GM12891 (cell line): ENCODE data around the gene TWSG1.
"Not testable (repeated sequence)": the region's sequence is repeated elsewhere in the genome, so short reads cannot be mapped to it uniquely, and the experiment has no call there.

Experiments used
- DNase-seq: peaks from one replicate; pipeline ENCODE4 v3.0.0; 2011; ENCODE audit warnings: low spot score; ENCODE audit not compliant: insufficient read length
- FAIRE-seq: peaks from 2 replicates; lab custom pipeline; 2011; peaks lifted over from hg19 to GRCh38; lab: Jason Lieb, UNC
- PAX5 ChIP-seq: IDR thresholded peaks from 2 replicates; pipeline ENCODE4 v1.6.1; 2011; ENCODE audit warnings: low read length, moderate library complexity, mild to moderate bottlenecking; ENCODE audit not compliant: insufficient read depth, severe bottlenecking
- POLR2A ChIP-seq: IDR thresholded peaks from 2 replicates; pipeline ENCODE4 v1.6.1; 2011; ENCODE audit warnings: low read depth, low read length, control low read depth
- POLR2AphosphoS5 ChIP-seq: IDR thresholded peaks from 2 replicates; pipeline ENCODE4 v1.6.1; 2011; ENCODE audit warnings: low read depth, low read length, control low read depth
- POU2F2 ChIP-seq: IDR thresholded peaks from 2 replicates; pipeline ENCODE4 v1.6.1; 2011; ENCODE audit warnings: low read depth, mild to moderate bottlenecking, control low read depth, low read length, moderate library complexity
- SPI1 ChIP-seq: IDR thresholded peaks from 2 replicates; pipeline ENCODE4 v1.6.1; 2011; ENCODE audit warnings: low read depth, low read length, control low read depth
- TAF1 ChIP-seq: IDR thresholded peaks from 2 replicates; pipeline ENCODE4 v1.6.1; 2011; ENCODE audit warnings: low read depth, low read length, control low read depth

The TWSG1 gene

DNA sequence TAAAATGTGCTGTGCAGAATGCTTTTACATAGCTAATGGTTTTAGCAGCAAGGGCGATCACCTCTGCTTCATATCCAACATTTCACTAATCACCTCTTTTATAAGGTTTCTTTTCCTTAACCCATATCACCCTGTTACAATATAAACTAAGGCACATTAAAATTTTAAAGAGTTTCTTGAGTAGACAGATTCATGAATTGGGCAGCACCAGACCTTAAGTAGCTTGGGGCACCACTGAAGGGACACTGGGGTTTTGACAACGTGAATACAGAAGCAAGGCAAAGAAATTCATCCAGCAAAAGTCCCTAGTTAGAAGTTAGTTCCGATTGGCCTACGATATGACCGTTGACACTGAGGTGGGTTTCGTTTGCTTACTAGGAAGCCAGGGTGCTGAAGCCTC, 96.7 kb downstream of the TWSG1 start:
- FAIRE-seq (no peak), DNase-seq (no peak)
- TF ChIP-seq SPI1 (no peak), POU2F2 (no peak), TAF1 (no peak), PAX5 (no peak), POLR2A (no peak), POLR2AphosphoS5 (no peak)

GRCh38 chr18:9433122-9433521, 98.5 kb downstream of the TWSG1 start:
- not testable (repeated sequence) for FAIRE-seq, DNase-seq
- peak; percentile 63 for TF ChIP-seq SPI1

- FAIRE-seq (peak; percentile 88), DNase-seq (peak; percentile 38)
- 0 out of 2 replicates have a peak, but pooled peaks have one; percentile 3 for TF ChIP-seq SPI1
- no peak for TF ChIP-seq POLR2AphosphoS5
These were observed 99.1 kb downstream of the TWSG1 start for GRCh38 chr18:9433671-9434121.

GRCh38 chr18:9434122-9434701, 99.6 kb downstream of the TWSG1 start:
- FAIRE-seq (peak; percentile 80), DNase-seq (peak; percentile 39)

DNA sequence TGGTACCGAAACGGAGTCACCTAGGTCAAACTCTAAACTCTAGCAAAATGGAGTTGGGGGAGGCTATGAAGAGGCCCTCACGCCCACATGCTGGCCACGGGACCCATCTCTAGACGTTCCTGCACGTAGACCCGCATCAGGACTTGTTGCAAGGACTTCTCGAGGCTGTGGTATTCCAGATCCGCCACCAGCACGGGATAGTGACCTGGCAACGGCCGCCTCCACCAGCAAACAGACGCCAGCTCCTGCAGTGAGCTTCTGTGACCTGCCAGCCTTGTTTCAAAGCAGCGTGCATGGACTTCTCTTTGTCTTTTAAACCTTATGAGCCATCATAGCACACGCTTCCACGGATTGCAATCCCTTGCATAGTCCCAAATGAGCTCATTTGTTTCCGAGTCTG, 100.5 kb downstream of the TWSG1 start:
- TF ChIP-seq POLR2AphosphoS5 (no peak), TAF1 (no peak), POLR2A (no peak), SPI1 (no peak), PAX5 (no peak), POU2F2 (no peak)
- no peak for FAIRE-seq
- DNase-seq = no peak

More at GRCh38 chr18:9434122-9434701, 99.6 kb downstream of the TWSG1 start:
- TF ChIP-seq PAX5 = no peak
- TF ChIP-seq TAF1 = 0 out of 2 replicates have a peak, but pooled peaks have one; percentile 36
- peak; percentile 46; the same call in 1 of the 2 replicates for TF ChIP-seq POLR2A
- no peak for TF ChIP-seq POLR2AphosphoS5
- TF ChIP-seq POU2F2 = no peak
- 0 out of 2 replicates have a peak, but pooled peaks have one; percentile 32 for TF ChIP-seq SPI1

- TF ChIP-seq TAF1 = no peak
- TF ChIP-seq POLR2AphosphoS5 = no peak
- no peak for TF ChIP-seq POLR2A
- no peak for TF ChIP-seq POU2F2
- TF ChIP-seq PAX5 = no peak
- no peak for TF ChIP-seq SPI1
- no peak for FAIRE-seq
- DNase-seq = no peak
These were observed 101.8 kb downstream of the TWSG1 start for GRCh38 chr18:9436206-9436929.

- FAIRE-seq (no peak), DNase-seq (no peak)
- TF ChIP-seq TAF1 (no peak), POLR2A (no peak)
These were observed 102.5 kb downstream of the TWSG1 start for GRCh38 chr18:9437021-9437437.

GRCh38 chr18:9437672-9438071, 103.1 kb downstream of the TWSG1 start:
- FAIRE-seq = no peak
- DNase-seq = no peak
- no peak for TF ChIP-seq POLR2A
- TF ChIP-seq TAF1 = no peak
- TF ChIP-seq POLR2AphosphoS5 = no peak
- no peak for TF ChIP-seq POU2F2
- no peak for TF ChIP-seq SPI1
- TF ChIP-seq PAX5 = no peak

GRCh38 chr18:9441061-9441460, 106.5 kb downstream of the TWSG1 start:
- DNase-seq (no peak), FAIRE-seq (no peak)
- no peak for TF ChIP-seq POLR2AphosphoS5
- no peak for TF ChIP-seq SPI1
- no peak for TF ChIP-seq POU2F2
- TF ChIP-seq PAX5 = no peak
- no peak for TF ChIP-seq TAF1
- no peak for TF ChIP-seq POLR2A

DNA sequence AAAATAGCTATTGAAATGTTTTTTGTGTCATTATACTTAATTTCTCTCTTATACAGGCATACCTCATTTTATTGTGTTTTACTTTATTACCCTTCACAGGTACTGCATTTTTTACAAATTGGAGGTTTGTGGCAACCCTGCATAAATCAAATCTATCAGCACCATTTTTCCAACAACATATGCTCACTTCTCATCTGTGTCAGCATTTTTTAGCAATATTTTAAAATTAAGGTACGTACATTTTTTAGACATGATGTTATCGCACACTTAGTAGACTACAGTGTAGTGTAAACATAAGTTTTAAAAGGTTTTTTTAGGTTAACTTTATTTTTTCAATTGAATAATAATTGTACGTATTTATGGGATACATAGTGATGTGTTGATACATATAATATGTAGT, 110.0 kb downstream of the TWSG1 start:
- no peak for FAIRE-seq
- no peak for TF ChIP-seq POLR2A
- TF ChIP-seq PAX5 = no peak
- TF ChIP-seq SPI1 = no peak
- TF ChIP-seq POU2F2 = no peak
- TF ChIP-seq POLR2AphosphoS5 = no peak
- TF ChIP-seq TAF1 = no peak
- no peak for DNase-seq
